K562 (cell line): ENCODE results near the gene SLC8A2. TPM values are rescaled to one million over a fixed set of nuclear protein-coding genes. Genes with fewer than 3 reads are reported as not detected.
A peak's percentile ranks its signal among the peaks of the same experiment; 100 is the strongest.

ENCODE experiments used
- E2F4 ChIP-seq: sonication (generic); formaldehyde crosslinking; IDR thresholded peaks from 2 replicates; pipeline ENCODE4 v1.8.0; 2022; ENCODE audit warnings: mild to moderate bottlenecking, low read depth, missing genetic modification reagents
- FOXJ2 ChIP-seq: fragments of 200-800 bp; sonication (Bioruptor generic); IDR thresholded peaks from 2 replicates; pipeline ENCODE4 v1.6.1; 2016; ENCODE audit warnings: missing genetic modification characterization, missing compliant biosample characterization
- GTF2B ChIP-seq: IDR thresholded peaks from 2 replicates; pipeline ENCODE4 v1.6.1; 2011; ENCODE audit not compliant: insufficient read length; ENCODE audit errors: extremely low read depth
- KDM5B ChIP-seq: fragments of 200-600 bp; sonication (generic); IDR thresholded peaks from 2 replicates; pipeline ENCODE4 v1.6.1; 2012; ENCODE audit warnings: low read depth, mild to moderate bottlenecking, moderate library complexity, low read length, control low read depth, inconsistent platforms; ENCODE audit not compliant: insufficient replicate concordance
- NR0B1 ChIP-seq: fragments of 450-650 bp; IDR thresholded peaks from one replicate; pipeline ENCODE4 v1.6.1; 2018; ENCODE audit warnings: mild to moderate bottlenecking, moderate library complexity; ENCODE audit not compliant: partially characterized antibody
- PRDM10 ChIP-seq: fragments of 450-650 bp; IDR thresholded peaks from 2 replicates; pipeline ENCODE4 v1.6.1; 2018; ENCODE audit not compliant: partially characterized antibody
- WHSC1 ChIP-seq: IDR thresholded peaks from one replicate; pipeline ENCODE4 v1.6.1; 2012; ENCODE audit warnings: low read length, control low read depth, inconsistent platforms
- ZFP30 ChIP-seq: fragments of 250-450 bp; sonication (Bioruptor Pico); IDR thresholded peaks from 2 replicates; pipeline ENCODE4 v1.8.0; 2022; ENCODE audit warnings: moderate library complexity, mild to moderate bottlenecking, inconsistent platforms, borderline replicate concordance
- ZNF143 ChIP-seq: sonication (generic); formaldehyde crosslinking; IDR thresholded peaks from 2 replicates; pipeline ENCODE4 v1.9.0; 2022; ENCODE audit warnings: mild to moderate bottlenecking, missing genetic modification reagents
- polyA plus RNA-seq, 8 experiments: library from polyadenylated mRNA; depleted of rRNA in 4 of 8; stranded (reverse) in 5 of 8; unstranded in 3 of 8; fragments of >200 nt; fragmentation: Nextera tagmentation in 2 of 8; fragmentation: Illumina TruSeq in 1 of 8; extraction: Ambion mirVana in 2 of 8; extraction: Trizol in 1 of 8; gene quantifications; 2 replicates each; pipeline versions ENCODE4 v1.2.1 to v1.2.3, GENCODE V29; 2011 to 2014; ENCODE audit warnings: inconsistent platforms in 1 of 8, missing spikeins in 1 of 8
- total RNA-seq, 7 experiments: library from RNA; depleted of rRNA in 6 of 7; stranded (reverse); fragments of >200 nt in 6 of 7; fragmentation: Illumina TruSeq in 2 of 7; extraction: Trizol in 2 of 7; gene quantifications; 2 replicates each; pipeline versions ENCODE4 v1.2.1 to v1.2.3, GENCODE V29; 2011 to 2021; ENCODE audit warnings: low replicate concordance in 1 of 7

Gene SLC8A2
- total and polyA plus RNA-seq, 9 of the 15 experiments (the other 6 are each of a cell fraction or from before 2014, with no cell fraction given): 0.07 to 0.66 (median 0.24) TPM; not detected in 3

GRCh38 chr19:47479701-47480503 lies 8.2 kb upstream of the SLC8A2 start (continued):
- TF ChIP-seq E2F4 (CRISPR knock-in tag) (no peak), ZNF143 (CRISPR knock-in tag) (no peak), ZFP30 (CRISPR knock-in tag) (no peak), WHSC1 (no peak), KDM5B (no peak), GTF2B (no peak), PRDM10 (peak; percentile 19), NR0B1 (no peak), FOXJ2 (tag) (no peak)
